HG02970 (cell line): Measurements from ENCODE around the gene PMIS2.

Experiments used
- ATAC-seq: cut with Tn5 transposase; IDR thresholded peaks from one replicate; pipeline ENCODE4 v1.9.1; 2021; ENCODE audit warnings: mild to moderate bottlenecking, moderate library complexity, moderate number of reproducible peaks; ENCODE audit not compliant: unreplicated experiment, low FRiP score

The PMIS2 gene

GRCh38 chr19:35556025-35556590, 29.9 kb upstream of the PMIS2 start:
- ATAC-seq, result no peak

DNA sequence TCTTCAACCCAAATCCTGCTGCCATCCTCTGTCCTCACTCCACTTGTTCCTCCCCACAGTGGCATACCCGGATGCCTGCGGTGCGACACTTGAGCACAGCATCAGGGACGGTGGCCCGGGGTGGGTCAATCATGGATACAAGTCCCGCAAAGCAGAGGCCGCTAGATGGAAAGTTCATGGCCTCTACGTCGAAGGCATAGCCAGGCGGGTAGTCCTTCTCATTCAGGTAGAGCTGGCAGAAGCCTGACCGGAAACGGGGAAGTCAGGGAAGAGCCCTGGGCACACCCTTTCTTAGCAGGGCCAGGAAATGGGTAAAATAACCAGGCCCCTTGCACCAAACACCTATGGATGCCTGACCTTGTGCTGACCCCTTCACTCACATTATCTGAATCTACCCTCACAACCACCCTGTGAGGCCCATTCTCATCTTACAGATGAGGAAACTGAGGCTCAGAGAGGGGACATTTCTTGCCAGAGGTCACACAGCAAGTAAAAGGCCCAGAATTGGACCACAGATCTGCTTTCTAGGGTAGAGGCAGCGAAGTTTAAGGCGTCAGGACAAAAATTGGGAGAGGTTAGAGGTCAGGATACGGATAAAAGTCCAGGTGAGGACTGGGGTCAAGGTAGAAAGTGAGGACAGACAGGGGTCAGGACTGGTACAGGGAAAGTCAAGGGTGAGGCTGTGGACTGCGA, 29.0 kb upstream of the PMIS2 start:
- ATAC-seq, result no peak

- ATAC-seq, result no peak
Measured at GRCh38 chr19:35557539-35558399, 28.2 kb upstream of the PMIS2 start.

- no peak for ATAC-seq
Measured at GRCh38 chr19:35558400-35559280, 27.3 kb upstream of the PMIS2 start.

- no peak for ATAC-seq
Measured at GRCh38 chr19:35559281-35559659, 26.7 kb upstream of the PMIS2 start.

DNA sequence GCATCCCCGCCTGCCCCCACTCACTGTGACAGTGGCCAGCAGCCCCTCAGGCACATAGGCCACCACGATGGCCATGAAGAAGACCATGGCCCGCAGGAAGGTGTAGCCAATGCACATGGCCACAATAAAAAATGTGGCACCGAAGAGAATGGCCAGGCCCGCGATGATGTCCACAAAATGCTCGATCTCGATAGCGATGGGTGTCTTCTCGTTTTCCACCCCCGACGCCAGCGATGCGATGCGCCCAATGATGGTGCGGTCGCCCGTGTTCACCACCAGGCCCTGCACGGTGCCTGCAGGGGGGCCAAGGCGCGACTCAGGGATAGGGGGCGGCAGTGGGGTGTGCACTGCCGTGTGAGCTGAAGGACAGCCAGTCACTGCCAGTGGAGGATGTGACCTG, 26.2 kb upstream of the PMIS2 start:
- no peak for ATAC-seq

GRCh38 chr19:35560271-35560670, 25.7 kb upstream of the PMIS2 start:
- no peak for ATAC-seq

- no peak for ATAC-seq
Measured at GRCh38 chr19:35560677-35561076, 25.3 kb upstream of the PMIS2 start.

GRCh38 chr19:35561436-35561835, 24.5 kb upstream of the PMIS2 start:
- ATAC-seq, result no peak

- ATAC-seq, result no peak
Measured at GRCh38 chr19:35562336-35562735, 23.6 kb upstream of the PMIS2 start.

DNA sequence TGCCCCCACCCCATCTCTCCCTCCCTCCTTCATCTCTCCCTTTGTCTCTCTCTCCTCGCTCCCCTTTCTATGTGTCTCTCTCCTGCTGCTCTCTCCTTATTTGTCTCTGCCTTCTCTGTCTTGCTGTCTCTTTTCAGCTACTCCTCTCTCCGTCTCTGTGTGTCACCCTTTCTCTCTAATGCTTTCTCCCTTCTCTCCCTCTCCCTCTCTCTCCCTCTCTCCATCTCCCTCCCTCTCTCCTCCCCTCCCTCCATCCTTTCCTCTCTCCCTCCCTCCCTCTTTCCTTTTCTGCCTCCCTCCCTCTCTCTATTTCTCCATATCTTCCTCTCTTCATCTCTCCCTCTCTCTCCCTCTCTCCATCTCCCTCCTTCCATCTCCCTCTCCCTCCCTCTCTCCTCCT, 23.2 kb upstream of the PMIS2 start:
- ATAC-seq, result no peak

DNA sequence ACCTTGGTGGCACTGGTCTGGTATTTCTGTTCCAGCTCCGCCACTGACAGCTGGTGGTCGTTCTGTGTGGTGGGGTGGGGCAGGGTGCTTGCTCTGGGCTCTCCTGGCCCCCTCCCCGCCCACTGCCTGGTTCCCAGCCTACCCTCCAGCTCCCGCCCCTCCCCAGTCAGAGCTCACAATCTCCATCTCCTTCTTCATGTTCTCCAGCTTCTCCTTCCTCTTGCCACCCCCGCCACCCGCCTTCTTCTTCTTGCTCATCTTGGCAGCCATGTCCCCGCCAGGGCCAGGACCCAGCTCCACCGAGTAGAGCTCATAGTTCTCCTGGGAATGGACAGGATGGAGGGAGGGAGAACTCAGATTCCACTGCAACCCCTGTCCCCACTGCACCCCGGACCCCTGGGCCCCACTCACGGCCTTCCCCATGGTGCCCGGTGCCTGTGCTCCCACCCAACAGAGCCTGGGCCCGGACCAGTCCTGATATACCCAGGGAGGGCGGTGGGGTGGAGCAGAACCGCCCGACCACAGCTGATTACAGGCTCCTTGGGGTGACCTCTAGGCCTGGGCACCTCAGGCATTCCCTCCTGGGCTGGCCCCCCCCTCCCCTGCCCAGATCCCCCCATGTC, 22.7 kb upstream of the PMIS2 start, which contains the start of gene ATP4A:
TSS of gene ATP4A (minus strand) at position 452 of the 623 bp plus-strand sequence. CDS start at position 423, 29 bp downstream.
- no peak for ATAC-seq

DNA sequence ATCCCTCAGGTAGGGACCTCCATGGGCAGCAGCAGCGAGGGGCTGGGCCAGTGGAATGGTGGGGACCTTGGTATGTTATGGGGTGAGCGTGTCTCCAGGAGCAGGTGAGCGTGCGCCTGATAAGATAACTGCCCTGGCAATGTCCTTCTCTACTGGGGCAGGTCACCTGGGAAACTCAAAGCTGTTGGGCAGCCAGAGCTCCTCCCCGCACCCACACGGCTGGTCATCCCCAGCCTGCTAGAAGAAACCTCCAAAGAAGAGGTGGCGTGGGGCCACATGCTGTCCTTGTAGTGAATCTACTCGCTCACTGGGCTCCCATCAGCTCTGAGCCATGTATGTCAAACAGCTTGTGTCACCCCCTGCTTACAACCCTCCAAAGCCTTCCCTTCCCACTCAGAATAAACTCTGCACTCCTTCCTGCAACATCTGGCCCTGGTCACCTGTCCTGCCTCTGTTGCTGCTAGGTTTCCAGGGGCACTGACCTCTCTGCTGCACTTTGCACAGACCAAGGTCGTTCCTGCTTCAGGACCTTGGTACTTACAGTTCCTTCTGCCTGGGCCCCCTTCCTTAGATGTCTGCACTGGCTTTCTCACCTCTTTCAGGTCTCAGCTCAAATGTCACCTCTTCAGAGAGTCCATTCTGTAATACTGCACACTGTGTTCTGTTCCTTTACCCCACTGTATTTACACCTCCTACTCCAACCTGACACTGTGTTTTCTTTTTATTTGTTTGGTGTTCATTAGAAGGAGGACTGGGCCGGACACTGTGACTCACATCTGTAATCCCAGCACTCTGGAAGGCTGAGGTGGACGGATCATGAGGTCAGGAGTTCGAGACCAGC, 20.7 kb upstream of the PMIS2 start:
- no peak for ATAC-seq

GRCh38 chr19:35566738-35567137, 19.2 kb upstream of the PMIS2 start:
- ATAC-seq, result no peak

DNA sequence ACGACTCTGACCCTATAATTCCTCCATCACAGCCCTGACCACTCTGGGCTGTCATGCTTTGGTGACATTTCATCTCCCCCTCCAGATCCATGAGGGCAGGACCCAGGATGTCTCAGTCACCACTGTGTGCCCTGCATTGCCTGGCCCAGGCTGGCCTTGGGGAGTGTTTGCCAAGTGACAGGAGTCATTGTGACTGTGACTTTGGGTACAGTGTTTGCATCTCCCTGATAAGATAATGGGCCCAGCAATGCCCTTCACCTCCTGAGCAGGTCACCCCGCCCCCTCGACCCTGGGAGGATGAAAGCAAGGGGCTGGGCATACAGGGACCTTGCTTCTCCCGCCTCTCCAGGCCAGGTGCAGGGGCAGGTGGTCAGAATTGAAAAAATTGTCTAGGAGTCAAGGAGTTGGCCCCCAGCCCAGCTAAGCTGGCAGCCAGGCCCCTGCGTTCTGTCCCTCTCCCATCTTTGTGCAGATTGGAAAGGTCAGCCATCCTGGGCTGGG, 16.6 kb upstream of the PMIS2 start:
- ATAC-seq, result no peak

DNA sequence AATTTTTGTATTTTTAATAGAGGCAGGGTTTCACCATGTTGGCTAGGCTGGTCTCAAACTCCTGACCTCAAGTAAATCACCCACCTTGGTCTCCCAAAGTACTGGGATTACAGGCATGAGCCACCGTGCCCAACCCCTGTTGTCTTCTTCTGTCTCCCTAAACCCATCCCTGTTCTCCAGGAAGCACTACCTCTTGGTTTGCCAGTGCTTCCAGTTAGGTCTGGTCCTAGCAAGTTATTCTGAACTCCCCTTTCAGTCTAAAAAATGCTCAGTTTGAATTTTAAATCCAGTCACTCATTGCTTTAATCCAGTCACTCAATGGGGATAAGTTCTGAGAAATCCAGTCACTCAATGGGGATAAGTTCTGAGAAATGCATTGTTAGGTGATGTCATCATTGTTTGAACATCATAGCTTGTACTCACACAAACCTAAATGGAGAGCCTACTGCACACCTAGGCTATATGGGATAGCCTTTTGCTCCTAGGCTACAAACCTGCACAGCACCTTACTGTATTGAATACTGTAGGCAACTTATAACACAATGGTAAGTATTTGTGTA, 14.5 kb upstream of the PMIS2 start:
- no peak for ATAC-seq

DNA sequence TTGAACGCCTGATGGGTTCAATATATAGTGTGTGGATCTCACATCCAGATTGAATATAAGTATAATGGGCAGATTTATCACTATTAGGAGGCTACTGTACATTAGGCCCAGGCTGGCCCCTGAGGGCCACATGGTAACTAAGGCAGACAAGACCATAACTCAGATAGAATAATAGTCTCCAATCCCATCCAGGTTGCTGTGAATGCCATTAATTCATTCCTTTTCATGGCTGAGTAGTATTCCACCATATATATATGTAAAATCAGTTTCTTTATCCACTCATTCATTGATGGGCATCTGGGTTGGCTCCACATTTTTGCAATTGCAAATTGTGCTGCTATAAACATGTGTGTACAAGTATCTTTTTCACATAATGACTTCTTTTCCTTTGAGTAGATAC, 8.1 kb upstream of the PMIS2 start:
- no peak for ATAC-seq

GRCh38 chr19:35578707-35579106, 7.3 kb upstream of the PMIS2 start:
- no peak for ATAC-seq

- no peak for ATAC-seq
Measured at GRCh38 chr19:35582760-35583159, 3.2 kb upstream of the PMIS2 start.
